Measurements from ENCODE around the gene PBX1. TPM values are rescaled to one million over a fixed set of nuclear protein-coding genes. Genes with fewer than 3 reads are reported as not detected.

The PBX1 gene
- total and polyA plus RNA-seq, 2 experiments from 2014 or later = 40.0 to 104 TPM

DNA sequence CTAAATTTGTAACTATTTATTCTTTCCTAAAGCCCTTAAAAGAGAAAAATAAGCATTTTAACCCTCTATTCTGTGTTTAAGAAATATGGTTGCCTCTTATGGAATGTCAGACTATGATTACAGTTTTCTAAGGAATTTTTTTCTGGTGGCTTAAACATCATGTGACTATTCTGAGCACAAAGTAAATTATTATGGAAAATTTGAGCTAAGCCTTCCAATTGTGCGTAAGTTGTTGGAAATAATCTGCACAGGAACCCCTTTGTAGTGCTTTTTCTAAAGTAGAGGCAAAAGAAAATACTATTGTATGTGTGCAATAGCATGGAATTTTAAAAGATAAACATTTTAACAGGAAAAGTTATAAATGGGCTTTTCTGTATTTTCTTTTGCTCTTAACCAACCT is 254.8 kb downstream of the PBX1 start:
- H3K36me3 Mint-ChIP-seq (ENCODE audit: low read depth) = peaks cover 27% of the 10 kb centered on the region; the same call in 2 of the 3 replicates
- no peak for TF ChIP-seq NANOG (IDR thresholded peaks at IDR 0.05; ENCODE audit: borderline replicate concordance)
- no peak overlapping the region for H3K4me3 Mint-ChIP-seq
- H3K4me2 ChIP-seq = no peak overlapping the region
- DNase-seq (ENCODE audit: low spot score) (no peak), ATAC-seq (no peak)
- no peaks in the 10 kb centered on the region for H3K27me3 Mint-ChIP-seq (ENCODE audit: insufficient read depth, low read depth, poor library complexity)
- H2AFZ ChIP-seq = no peak overlapping the region
- H3K36me3 ChIP-seq (ENCODE audit: insufficient read depth) = no peaks in the 10 kb centered on the region; the same call in 1 of the 2 replicates
- H3K79me2 ChIP-seq (replicated peaks; ENCODE audit: insufficient read depth) = no peaks in the 10 kb centered on the region; the same call in 1 of the 2 replicates
- no peaks in the 10 kb centered on the region for H3K27me3 ChIP-seq (ENCODE audit: insufficient read depth)
- H3K27ac ChIP-seq (ENCODE audit: low read depth) = no peak overlapping the region
- no peak overlapping the region for H3K4me3 ChIP-seq
- H3K4me1 Mint-ChIP-seq = peaks cover 7% of the 10 kb centered on the region; the same call in 2 of the 3 replicates
- H3F3A ChIP-seq (replicated peaks; ENCODE audit: low read depth) = no peaks in the 10 kb centered on the region
- no peak overlapping the region for H3K27ac Mint-ChIP-seq
- no peaks in the 10 kb centered on the region for H3K9me3 Mint-ChIP-seq
- H3K4me1 ChIP-seq (ENCODE audit: insufficient read depth) = no peaks in the 10 kb centered on the region
- no peaks in the 10 kb centered on the region for H3K9me2 ChIP-seq (ENCODE audit: insufficient read depth)
- no peaks in the 10 kb centered on the region for H4K20me1 ChIP-seq (replicated peaks; ENCODE audit: insufficient read depth)

DNA sequence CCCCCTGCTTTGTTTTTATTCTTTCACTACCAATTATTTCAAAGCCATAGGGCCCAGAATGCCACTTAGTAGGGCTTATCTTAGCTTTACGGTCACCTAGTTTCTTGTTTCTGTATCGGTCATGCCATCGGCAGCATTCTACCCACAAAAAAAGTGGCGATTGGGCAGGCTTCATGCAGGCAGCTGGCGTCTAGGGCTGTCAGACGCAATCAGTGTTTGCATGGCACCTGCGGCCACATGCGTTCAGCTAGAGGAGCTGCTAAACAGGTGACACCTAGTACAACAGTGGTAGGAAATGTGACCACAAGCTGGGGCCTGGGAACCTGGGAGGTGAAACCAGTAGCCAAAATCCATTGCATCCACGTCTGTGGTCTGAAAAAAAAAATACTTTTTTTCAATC is 262.7 kb downstream of the PBX1 start:
- H3K36me3 ChIP-seq (ENCODE audit: insufficient read depth) = peaks cover 7% of the 10 kb centered on the region; the same call in 1 of the 2 replicates
- no peak for ATAC-seq
- Mint-ChIP-seq H3K36me3 (ENCODE audit: low read depth) (peaks cover 44% of the 10 kb centered on the region), H3K27ac (no peak overlapping the region), H3K9me3 (no peaks in the 10 kb centered on the region), H3K4me1 (peaks cover 8% of the 10 kb centered on the region), H3K4me3 (no peak overlapping the region), H3K27me3 (ENCODE audit: insufficient read depth, low read depth, poor library complexity) (peaks cover 2% of the 10 kb centered on the region)
- H3K27me3 ChIP-seq (ENCODE audit: insufficient read depth) = no peaks in the 10 kb centered on the region
- H3K4me1 ChIP-seq (ENCODE audit: insufficient read depth) = no peaks in the 10 kb centered on the region
- no peaks in the 10 kb centered on the region; the same call in none of the 2 replicates for H3K79me2 ChIP-seq (replicated peaks; ENCODE audit: insufficient read depth)
- no peak overlapping the region for H3K4me2 ChIP-seq
- H3K4me3 ChIP-seq = no peak overlapping the region
- no peaks in the 10 kb centered on the region for H3K9me2 ChIP-seq (ENCODE audit: insufficient read depth)
- H3K27ac ChIP-seq (ENCODE audit: low read depth) = no peak overlapping the region
- no peaks in the 10 kb centered on the region; the same call in none of the 2 replicates for H4K20me1 ChIP-seq (replicated peaks; ENCODE audit: insufficient read depth)
- no peak for DNase-seq (ENCODE audit: low spot score)
- no peaks in the 10 kb centered on the region for H3F3A ChIP-seq (replicated peaks; ENCODE audit: low read depth)
- no peak overlapping the region for H2AFZ ChIP-seq
- no peak for TF ChIP-seq POLR2AphosphoS5 (IDR thresholded peaks at IDR 0.05; ENCODE audit: low read depth)
- TF ChIP-seq NANOG (IDR thresholded peaks at IDR 0.05; ENCODE audit: borderline replicate concordance) = no peak
- TF ChIP-seq, protein P1, sequence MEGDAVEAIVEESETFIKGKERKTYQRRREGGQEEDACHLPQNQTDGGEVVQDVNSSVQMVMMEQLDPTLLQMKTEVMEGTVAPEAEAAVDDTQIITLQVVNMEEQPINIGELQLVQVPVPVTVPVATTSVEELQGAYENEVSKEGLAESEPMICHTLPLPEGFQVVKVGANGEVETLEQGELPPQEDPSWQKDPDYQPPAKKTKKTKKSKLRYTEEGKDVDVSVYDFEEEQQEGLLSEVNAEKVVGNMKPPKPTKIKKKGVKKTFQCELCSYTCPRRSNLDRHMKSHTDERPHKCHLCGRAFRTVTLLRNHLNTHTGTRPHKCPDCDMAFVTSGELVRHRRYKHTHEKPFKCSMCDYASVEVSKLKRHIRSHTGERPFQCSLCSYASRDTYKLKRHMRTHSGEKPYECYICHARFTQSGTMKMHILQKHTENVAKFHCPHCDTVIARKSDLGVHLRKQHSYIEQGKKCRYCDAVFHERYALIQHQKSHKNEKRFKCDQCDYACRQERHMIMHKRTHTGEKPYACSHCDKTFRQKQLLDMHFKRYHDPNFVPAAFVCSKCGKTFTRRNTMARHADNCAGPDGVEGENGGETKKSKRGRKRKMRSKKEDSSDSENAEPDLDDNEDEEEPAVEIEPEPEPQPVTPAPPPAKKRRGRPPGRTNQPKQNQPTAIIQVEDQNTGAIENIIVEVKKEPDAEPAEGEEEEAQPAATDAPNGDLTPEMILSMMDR (conservative IDR thresholded peaks at IDR 0.05; ENCODE audit: low read depth in 2 of 2) = no peak
- TF ChIP-seq, protein P2, sequence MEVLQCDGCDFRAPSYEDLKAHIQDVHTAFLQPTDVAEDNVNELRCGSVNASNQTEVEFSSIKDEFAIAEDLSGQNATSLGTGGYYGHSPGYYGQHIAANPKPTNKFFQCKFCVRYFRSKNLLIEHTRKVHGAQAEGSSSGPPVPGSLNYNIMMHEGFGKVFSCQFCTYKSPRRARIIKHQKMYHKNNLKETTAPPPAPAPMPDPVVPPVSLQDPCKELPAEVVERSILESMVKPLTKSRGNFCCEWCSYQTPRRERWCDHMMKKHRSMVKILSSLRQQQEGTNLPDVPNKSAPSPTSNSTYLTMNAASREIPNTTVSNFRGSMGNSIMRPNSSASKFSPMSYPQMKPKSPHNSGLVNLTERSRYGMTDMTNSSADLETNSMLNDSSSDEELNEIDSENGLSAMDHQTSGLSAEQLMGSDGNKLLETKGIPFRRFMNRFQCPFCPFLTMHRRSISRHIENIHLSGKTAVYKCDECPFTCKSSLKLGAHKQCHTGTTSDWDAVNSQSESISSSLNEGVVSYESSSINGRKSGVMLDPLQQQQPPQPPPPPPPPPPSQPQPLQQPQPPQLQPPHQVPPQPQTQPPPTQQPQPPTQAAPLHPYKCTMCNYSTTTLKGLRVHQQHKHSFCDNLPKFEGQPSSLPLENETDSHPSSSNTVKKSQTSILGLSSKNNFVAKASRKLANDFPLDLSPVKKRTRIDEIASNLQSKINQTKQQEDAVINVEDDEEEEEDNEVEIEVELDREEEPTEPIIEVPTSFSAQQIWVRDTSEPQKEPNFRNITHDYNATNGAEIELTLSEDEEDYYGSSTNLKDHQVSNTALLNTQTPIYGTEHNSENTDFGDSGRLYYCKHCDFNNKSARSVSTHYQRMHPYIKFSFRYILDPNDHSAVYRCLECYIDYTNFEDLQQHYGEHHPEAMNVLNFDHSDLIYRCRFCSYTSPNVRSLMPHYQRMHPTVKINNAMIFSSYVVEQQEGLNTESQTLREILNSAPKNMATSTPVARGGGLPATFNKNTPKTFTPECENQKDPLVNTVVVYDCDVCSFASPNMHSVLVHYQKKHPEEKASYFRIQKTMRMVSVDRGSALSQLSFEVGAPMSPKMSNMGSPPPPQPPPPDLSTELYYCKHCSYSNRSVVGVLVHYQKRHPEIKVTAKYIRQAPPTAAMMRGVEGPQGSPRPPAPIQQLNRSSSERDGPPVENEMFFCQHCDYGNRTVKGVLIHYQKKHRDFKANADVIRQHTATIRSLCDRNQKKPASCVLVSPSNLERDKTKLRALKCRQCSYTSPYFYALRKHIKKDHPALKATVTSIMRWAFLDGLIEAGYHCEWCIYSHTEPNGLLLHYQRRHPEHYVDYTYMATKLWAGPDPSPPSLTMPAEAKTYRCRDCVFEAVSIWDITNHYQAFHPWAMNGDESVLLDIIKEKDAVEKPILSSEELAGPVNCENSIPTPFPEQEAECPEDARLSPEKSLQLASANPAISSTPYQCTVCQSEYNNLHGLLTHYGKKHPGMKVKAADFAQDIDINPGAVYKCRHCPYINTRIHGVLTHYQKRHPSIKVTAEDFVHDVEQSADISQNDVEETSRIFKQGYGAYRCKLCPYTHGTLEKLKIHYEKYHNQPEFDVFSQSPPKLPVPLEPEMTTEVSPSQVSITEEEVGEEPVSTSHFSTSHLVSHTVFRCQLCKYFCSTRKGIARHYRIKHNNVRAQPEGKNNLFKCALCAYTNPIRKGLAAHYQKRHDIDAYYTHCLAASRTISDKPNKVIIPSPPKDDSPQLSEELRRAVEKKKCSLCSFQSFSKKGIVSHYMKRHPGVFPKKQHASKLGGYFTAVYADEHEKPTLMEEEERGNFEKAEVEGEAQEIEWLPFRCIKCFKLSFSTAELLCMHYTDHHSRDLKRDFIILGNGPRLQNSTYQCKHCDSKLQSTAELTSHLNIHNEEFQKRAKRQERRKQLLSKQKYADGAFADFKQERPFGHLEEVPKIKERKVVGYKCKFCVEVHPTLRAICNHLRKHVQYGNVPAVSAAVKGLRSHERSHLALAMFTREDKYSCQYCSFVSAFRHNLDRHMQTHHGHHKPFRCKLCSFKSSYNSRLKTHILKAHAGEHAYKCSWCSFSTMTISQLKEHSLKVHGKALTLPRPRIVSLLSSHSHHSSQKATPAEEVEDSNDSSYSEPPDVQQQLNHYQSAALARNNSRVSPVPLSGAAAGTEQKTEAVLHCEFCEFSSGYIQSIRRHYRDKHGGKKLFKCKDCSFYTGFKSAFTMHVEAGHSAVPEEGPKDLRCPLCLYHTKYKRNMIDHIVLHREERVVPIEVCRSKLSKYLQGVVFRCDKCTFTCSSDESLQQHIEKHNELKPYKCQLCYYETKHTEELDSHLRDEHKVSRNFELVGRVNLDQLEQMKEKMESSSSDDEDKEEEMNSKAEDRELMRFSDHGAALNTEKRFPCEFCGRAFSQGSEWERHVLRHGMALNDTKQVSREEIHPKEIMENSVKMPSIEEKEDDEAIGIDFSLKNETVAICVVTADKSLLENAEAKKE (CRISPR knock-in tag; IDR thresholded peaks at IDR 0.05) = no peak
- TF ChIP-seq ZNF114 (CRISPR knock-in tag; IDR thresholded peaks at IDR 0.05) = no peak
- TF ChIP-seq ZNF331 (CRISPR knock-in tag; IDR thresholded peaks at IDR 0.05; ENCODE audit: low read depth) = no peak
- TF ChIP-seq CREB1 (CRISPR knock-in tag; IDR thresholded peaks at IDR 0.05; ENCODE audit: low read depth) = no peak
- TF ChIP-seq STAT1 (IDR thresholded peaks at IDR 0.05; ENCODE audit: unreplicated experiment) = no peak
- no peak for TF ChIP-seq EZH2 (IDR thresholded peaks at IDR 0.05; ENCODE audit: low read depth, unreplicated experiment)
- no peak for TF ChIP-seq JUNB (IDR thresholded peaks at IDR 0.05; ENCODE audit: unreplicated experiment)
- TF ChIP-seq, protein P3, sequence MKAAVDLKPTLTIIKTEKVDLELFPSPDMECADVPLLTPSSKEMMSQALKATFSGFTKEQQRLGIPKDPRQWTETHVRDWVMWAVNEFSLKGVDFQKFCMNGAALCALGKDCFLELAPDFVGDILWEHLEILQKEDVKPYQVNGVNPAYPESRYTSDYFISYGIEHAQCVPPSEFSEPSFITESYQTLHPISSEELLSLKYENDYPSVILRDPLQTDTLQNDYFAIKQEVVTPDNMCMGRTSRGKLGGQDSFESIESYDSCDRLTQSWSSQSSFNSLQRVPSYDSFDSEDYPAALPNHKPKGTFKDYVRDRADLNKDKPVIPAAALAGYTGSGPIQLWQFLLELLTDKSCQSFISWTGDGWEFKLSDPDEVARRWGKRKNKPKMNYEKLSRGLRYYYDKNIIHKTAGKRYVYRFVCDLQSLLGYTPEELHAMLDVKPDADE (IDR thresholded peaks at IDR 0.05) = no peak
- TF ChIP-seq EZH2phosphoT487 (IDR thresholded peaks at IDR 0.05; ENCODE audit: unreplicated experiment) = no peak

Data from GM23338 (cell line).